HFFc6 (cell line): ENCODE results near the gene IBA57. TPM values are rescaled to one million over a fixed set of nuclear protein-coding genes. Genes with fewer than 3 reads are reported as not detected.

Source experiments
- DNase-seq: peaks from one replicate; pipeline ENCODE4 v3.0.0-alpha.2; 2018
- H3K27ac Mint-ChIP-seq: 2 replicates; pipeline ENCODE4 v1.8.0; 2020; ENCODE audit warnings: mild to moderate bottlenecking, mixed read lengths
- H3K27me3 Mint-ChIP-seq: 2 replicates; pipeline ENCODE4 v1.8.0; 2021; ENCODE audit warnings: mild to moderate bottlenecking, moderate library complexity, mixed read lengths; ENCODE audit not compliant: insufficient read depth
- H3K36me3 Mint-ChIP-seq: 2 replicates; pipeline ENCODE4 v1.8.0; 2021; ENCODE audit warnings: low read depth, mixed read lengths
- H3K4me1 Mint-ChIP-seq: 2 replicates; pipeline ENCODE4 v1.8.0; 2020; ENCODE audit warnings: low read depth, mixed read lengths
- H3K4me3 Mint-ChIP-seq: 2 replicates; pipeline ENCODE4 v1.8.0; 2020; ENCODE audit warnings: mild to moderate bottlenecking, moderate library complexity, mixed read lengths
- H3K9me3 Mint-ChIP-seq: 2 replicates; pipeline ENCODE4 v1.8.0; 2020; ENCODE audit warnings: mild to moderate bottlenecking, mixed read lengths
- CTCF ChIP-seq: fragments of 200-600 bp; sonication (generic); IDR thresholded peaks from 2 replicates; pipeline ENCODE4 v1.5.0; 2021; ENCODE audit warnings: antibody characterized with exemption, mild to moderate bottlenecking
- total RNA-seq, 6 experiments: library from RNA; stranded (reverse); fragmentation: NEBNext Ultra II Directional; extraction: Animal tissue kit (Norgen Biotek cat#: 25700); gene quantifications; 2 replicates in 1 of 6; 3 replicates in 5 of 6; pipeline ENCODE4 v1.2.3, GENCODE V29; 2021

Gene IBA57
- total RNA-seq, 6 experiments from 2014 or later, result 4.2 to 5.8 (median 4.7) TPM

- Mint-ChIP-seq H3K4me3 (no peak overlapping the region), H3K27ac (no peak overlapping the region), H3K4me1 (no peaks in the 10 kb centered on the region), H3K27me3 (no peaks in the 10 kb centered on the region), H3K9me3 (peaks cover 32% of the 10 kb centered on the region), H3K36me3 (peaks cover 30% of the 10 kb centered on the region)
- DNase-seq, result no peak
- no peak for TF ChIP-seq CTCF
Observed at GRCh38 chr1:228197555-228198147, 32.0 kb downstream of the IBA57 start.

GRCh38 chr1:228198977-228199590, 33.5 kb downstream of the IBA57 start:
- H3K27me3 Mint-ChIP-seq, result no peaks in the 10 kb centered on the region
- DNase-seq, result no peak
- no peak overlapping the region for H3K27ac Mint-ChIP-seq
- peaks cover 30% of the 10 kb centered on the region for H3K36me3 Mint-ChIP-seq
- TF ChIP-seq CTCF, result no peak
- no peaks in the 10 kb centered on the region for H3K4me1 Mint-ChIP-seq
- peaks cover 32% of the 10 kb centered on the region for H3K9me3 Mint-ChIP-seq
- no peak overlapping the region for H3K4me3 Mint-ChIP-seq

GRCh38 chr1:228204958-228205357, 39.4 kb downstream of the IBA57 start:
- Mint-ChIP-seq H3K27ac (no peak overlapping the region), H3K4me3 (no peak overlapping the region), H3K27me3 (no peaks in the 10 kb centered on the region; the same call in 1 of the 2 replicates), H3K4me1 (no peaks in the 10 kb centered on the region), H3K36me3 (peaks cover 13% of the 10 kb centered on the region; the same call in 1 of the 2 replicates), H3K9me3 (peaks cover 10% of the 10 kb centered on the region; the same call in 1 of the 2 replicates)
- no peak for TF ChIP-seq CTCF
- no peak for DNase-seq

GRCh38 chr1:228205526-228206436, 40.2 kb downstream of the IBA57 start:
- TF ChIP-seq CTCF, result no peak
- no peak overlapping the region for H3K27ac Mint-ChIP-seq
- peaks cover 2% of the 10 kb centered on the region; the same call in 1 of the 2 replicates for H3K9me3 Mint-ChIP-seq
- H3K4me3 Mint-ChIP-seq, result no peak overlapping the region
- no peaks in the 10 kb centered on the region; the same call in 1 of the 2 replicates for H3K27me3 Mint-ChIP-seq
- H3K36me3 Mint-ChIP-seq, result peaks cover 6% of the 10 kb centered on the region; the same call in 1 of the 2 replicates
- DNase-seq, result no peak
- H3K4me1 Mint-ChIP-seq, result no peaks in the 10 kb centered on the region

- Mint-ChIP-seq H3K9me3 (no peaks in the 10 kb centered on the region), H3K27me3 (no peaks in the 10 kb centered on the region; the same call in 1 of the 2 replicates), H3K4me1 (no peaks in the 10 kb centered on the region), H3K36me3 (no peaks in the 10 kb centered on the region), H3K4me3 (no peak overlapping the region), H3K27ac (no peak overlapping the region)
- TF ChIP-seq CTCF, result no peak
- no peak for DNase-seq
Observed at GRCh38 chr1:228206582-228207351, 41.2 kb downstream of the IBA57 start.
